Glomerular visceral epithelial cell (primary cell): ENCODE measurements around the gene EPHA6.
"Not testable (repeated sequence)": the region's sequence is repeated elsewhere in the genome, so short reads cannot be mapped to it uniquely, and the experiment has no call there.

ENCODE experiments used
- DNase-seq: peaks from one replicate; pipeline ENCODE4 v3.0.0-alpha.2; 2016; ENCODE audit errors: extremely low spot score

The EPHA6 gene

GRCh38 chr3:97269202-97269601 lies 454.8 kb downstream of the EPHA6 start:
- DNase-seq: no peak

- DNase-seq: not testable (repeated sequence)
Observed at GRCh38 chr3:97276879-97277550, 462.6 kb downstream of the EPHA6 start.

GRCh38 chr3:97277708-97278107 lies 463.3 kb downstream of the EPHA6 start:
- no peak for DNase-seq

GRCh38 chr3:97278506-97278905 lies 464.1 kb downstream of the EPHA6 start:
- DNase-seq: no peak

GRCh38 chr3:97291901-97292300 lies 477.5 kb downstream of the EPHA6 start:
- no peak for DNase-seq

- DNase-seq: no peak
Observed at GRCh38 chr3:97293596-97294131, 479.3 kb downstream of the EPHA6 start.

GRCh38 chr3:97297032-97297431 lies 482.6 kb downstream of the EPHA6 start:
- DNase-seq: no peak

GRCh38 chr3:97301114-97301513 lies 486.7 kb downstream of the EPHA6 start:
- DNase-seq: no peak

GRCh38 chr3:97306226-97306625 lies 491.8 kb downstream of the EPHA6 start:
- DNase-seq: no peak

GRCh38 chr3:97338375-97338774 lies 524.0 kb downstream of the EPHA6 start:
- DNase-seq: no peak

GRCh38 chr3:97340940-97341339 lies 526.5 kb downstream of the EPHA6 start:
- no peak for DNase-seq

- no peak for DNase-seq
Observed at GRCh38 chr3:97347780-97348179, 533.4 kb downstream of the EPHA6 start.

GRCh38 chr3:97350971-97351370 lies 536.6 kb downstream of the EPHA6 start:
- no peak for DNase-seq

- no peak for DNase-seq
Observed at GRCh38 chr3:97353176-97353575, 538.8 kb downstream of the EPHA6 start.

GRCh38 chr3:97359977-97360376 lies 545.6 kb downstream of the EPHA6 start:
- DNase-seq: no peak

GRCh38 chr3:97360804-97361203 lies 546.4 kb downstream of the EPHA6 start:
- no peak for DNase-seq

GRCh38 chr3:97384583-97384982 lies 570.2 kb downstream of the EPHA6 start:
- DNase-seq: no peak

- no peak for DNase-seq
Observed at GRCh38 chr3:97388774-97389173, 574.4 kb downstream of the EPHA6 start.

GRCh38 chr3:97389936-97390335 lies 575.5 kb downstream of the EPHA6 start:
- no peak for DNase-seq

- no peak for DNase-seq
Observed at GRCh38 chr3:97391167-97391566, 576.8 kb downstream of the EPHA6 start.

GRCh38 chr3:97409612-97410011 lies 595.2 kb downstream of the EPHA6 start:
- DNase-seq: no peak

GRCh38 chr3:97421565-97421964 lies 607.2 kb downstream of the EPHA6 start:
- DNase-seq: no peak

GRCh38 chr3:97425002-97425401 lies 610.6 kb downstream of the EPHA6 start:
- DNase-seq: no peak

GRCh38 chr3:97430601-97431000 lies 616.2 kb downstream of the EPHA6 start:
- DNase-seq: no peak
